Aorta (tissue), 5 donors: ENCODE data around the gene ETHE1. TPM values are rescaled to one million over a fixed set of nuclear protein-coding genes. Genes with fewer than 3 reads are reported as not detected.

Source experiments
- ATAC-seq: fragments of 200-7000 bp; cut with Tn5 transposase; one replicate; pipeline ENCODE4 v1.9.1; 2022; ENCODE audit warnings: moderate library complexity; ENCODE audit not compliant: low FRiP score
- DNase-seq, 2 donors: peaks; one replicate each; pipeline ENCODE4 v3.0.0-alpha.2; 2020
- H3K27ac ChIP-seq, 2 donors: one replicate each; pipeline ENCODE4 v1.5.1; 2013; ENCODE audit warnings: low read length in 2 of 2, mild to moderate bottlenecking in 2 of 2, moderate library complexity in 2 of 2, control low read depth in 1 of 2, inconsistent platforms in 1 of 2, low read depth in 1 of 2
- H3K27me3 ChIP-seq, 2 donors: one replicate each; pipeline ENCODE4 v1.6.1; 2013; ENCODE audit warnings: control low read depth in 1 of 2, low read length in 1 of 2, mild to moderate bottlenecking in 1 of 2, moderate library complexity in 1 of 2; ENCODE audit not compliant: insufficient read depth in 2 of 2, control insufficient read depth in 1 of 2
- H3K36me3 ChIP-seq, 2 donors: one replicate each; pipeline ENCODE4 v1.6.1; 2013; ENCODE audit warnings: control low read depth in 1 of 2, low read length in 1 of 2, mild to moderate bottlenecking in 1 of 2; ENCODE audit not compliant: insufficient read depth in 2 of 2, control insufficient read depth in 1 of 2
- H3K4me1 ChIP-seq, 2 donors: one replicate each; pipeline ENCODE4 v1.6.1; 2013; ENCODE audit warnings: low read length in 2 of 2, control low read depth in 1 of 2, mild to moderate bottlenecking in 1 of 2, moderate library complexity in 1 of 2; ENCODE audit not compliant: insufficient read depth in 2 of 2, control insufficient read depth in 1 of 2
- H3K4me3 ChIP-seq, 2 donors: one replicate each; pipeline ENCODE4 v1.5.1; 2013; ENCODE audit warnings: low read length in 2 of 2, control low read depth in 1 of 2, mild to moderate bottlenecking in 1 of 2
- H3K9me3 ChIP-seq: one replicate; pipeline ENCODE4 v1.6.1; 2013; ENCODE audit warnings: mild to moderate bottlenecking, low read length; ENCODE audit not compliant: control insufficient read depth
- WGBS, 2 donors: extraction: QIAGEN DNeasy Blood & Tissue Kit; methylation state at CpG; one replicate each; pipeline ENCODE4 v1.1.7; 2013; 5-methylcytosine and 5-hydroxymethylcytosine counted together
- intact Hi-C, 2 donors: fragments of 100-400 bp; cut with DNase I; formaldehyde crosslinking; loops; one replicate each; pipeline versions ENCODE4 v1.14.2 to v1.15.0; 2022
- polyA plus RNA-seq, 2 donors: library from polyadenylated mRNA; stranded (reverse); fragments of 200-250 nt; gene quantifications; one replicate each; pipeline ENCODE4 v1.2.3, GENCODE V29; 2013
- total RNA-seq, 2 donors: library from RNA; stranded (reverse); fragmentation: NEBNext Ultra II Directional; extraction: Animal tissue kit (Norgen Biotek cat#: 25700); gene quantifications; one replicate each; pipeline ENCODE4 v1.2.1, GENCODE V29; 2021
- donor health status: healthy with polysubstance abuse.
- donor health status: Bipolar disorder and iron deficiency.
- donor health status: DM: no; HTN: no; CAD: no.
- donor health status: DM: no; HTN: no; CAD: no.
- donor health status: DM: yes; HTN: yes; CAD: no.

ETHE1 gene
- total and polyA plus RNA-seq, 4 donors: 21.7 to 47.1 (median 37.5) TPM

DNA sequence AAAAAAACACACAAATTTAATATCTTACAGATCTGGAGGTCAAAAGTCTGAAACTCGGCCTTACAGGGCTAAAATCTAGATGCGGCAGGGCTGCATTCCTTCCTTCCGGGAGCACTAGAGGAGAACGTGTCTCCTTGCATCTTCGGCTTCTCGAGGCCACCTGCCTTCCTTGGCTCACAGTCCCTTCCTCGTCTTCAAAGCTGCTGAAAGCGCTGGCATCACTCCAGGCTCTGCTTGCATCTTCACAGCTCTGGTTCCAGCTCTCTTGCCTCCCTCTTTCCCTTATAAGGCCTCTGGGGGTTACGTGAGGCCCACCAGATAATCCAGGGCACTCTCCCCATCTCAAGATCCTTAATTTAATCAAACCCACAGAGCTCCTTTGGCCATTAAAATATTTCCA is 37.8 kb upstream of the ETHE1 start:
- no peaks in the 10 kb centered on the region for H3K36me3 ChIP-seq
- H3K4me3 ChIP-seq: no peak overlapping the region
- ATAC-seq: no peak
- WGBS, 2 donors: 75 to 80% methylated on average over 9 of the region's 9 CpGs
- H3K27me3 ChIP-seq: no peaks in the 10 kb centered on the region
- DNase-seq: no peak
- H3K9me3 ChIP-seq: no peaks in the 10 kb centered on the region
- H3K4me1 ChIP-seq: no peaks in the 10 kb centered on the region
- intact Hi-C loops: no loop called here
- H3K27ac ChIP-seq: no peak overlapping the region

DNA sequence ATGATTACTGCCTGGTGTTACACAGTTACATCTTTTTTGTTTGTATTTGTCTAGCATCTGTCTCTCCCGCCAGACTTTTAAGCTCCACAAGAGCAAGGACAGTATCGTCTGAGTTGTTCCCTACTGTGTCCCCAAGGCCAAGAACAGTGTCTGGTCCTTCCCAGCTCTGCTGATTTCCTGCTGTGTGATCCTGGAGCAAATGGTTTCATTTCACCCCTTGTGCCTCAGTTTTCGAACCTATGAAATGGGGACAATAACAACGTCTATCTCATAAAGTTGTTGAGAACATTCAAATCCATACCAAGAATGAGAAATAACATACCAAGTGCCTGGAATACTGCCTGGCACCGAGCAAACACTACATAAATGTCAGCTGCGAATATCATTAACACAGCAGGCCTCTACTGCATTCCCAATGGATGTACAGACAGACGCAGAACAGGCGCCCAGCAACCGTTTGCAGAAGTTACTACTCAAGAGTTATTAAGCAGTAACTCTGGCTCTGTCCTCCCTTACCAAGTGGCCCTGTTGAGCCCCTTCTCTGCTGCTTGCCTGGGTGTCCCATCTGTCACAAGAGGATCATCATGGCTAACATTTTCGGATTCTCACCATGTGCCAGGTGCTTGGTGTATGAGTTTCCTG is 36.9 kb upstream of the ETHE1 start:
- H3K4me1 ChIP-seq: no peaks in the 10 kb centered on the region
- H3K27ac ChIP-seq: no peak overlapping the region
- H3K9me3 ChIP-seq: no peaks in the 10 kb centered on the region
- H3K4me3 ChIP-seq: no peak overlapping the region
- 86% methylated on average over 10 of the region's 10 CpGs for WGBS, 2 donors
- ATAC-seq (no peak), DNase-seq (no peak)
- no peaks in the 10 kb centered on the region for H3K36me3 ChIP-seq
- intact Hi-C loops: no loop called here
- no peaks in the 10 kb centered on the region for H3K27me3 ChIP-seq

DNA sequence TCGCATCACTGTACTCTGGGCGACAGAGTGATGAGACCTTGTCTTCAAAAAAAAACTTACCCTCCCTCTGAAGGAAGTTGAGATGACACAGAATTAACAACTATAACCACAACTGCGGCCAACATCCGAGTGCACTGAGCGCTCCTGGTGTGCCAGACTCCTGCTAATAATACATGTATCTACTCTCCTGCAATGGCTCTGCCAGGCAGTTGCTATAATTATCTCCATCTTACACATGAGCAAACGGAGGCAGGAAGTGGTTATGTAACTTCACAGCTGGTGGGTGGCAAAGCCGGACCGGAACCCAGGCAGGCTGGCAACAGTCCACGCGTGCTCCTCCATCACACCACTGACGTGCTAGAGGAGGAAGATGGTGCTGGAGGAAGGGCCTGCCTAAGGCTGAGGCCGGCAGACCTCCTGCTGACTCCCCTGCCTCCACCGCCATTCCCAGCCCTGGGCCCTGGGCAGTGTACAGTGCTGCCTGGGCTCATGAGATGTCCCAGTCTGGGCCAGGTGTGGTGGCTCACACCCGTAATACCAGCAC is 35.8 kb upstream of the ETHE1 start:
- no peaks in the 10 kb centered on the region for H3K4me1 ChIP-seq

DNA sequence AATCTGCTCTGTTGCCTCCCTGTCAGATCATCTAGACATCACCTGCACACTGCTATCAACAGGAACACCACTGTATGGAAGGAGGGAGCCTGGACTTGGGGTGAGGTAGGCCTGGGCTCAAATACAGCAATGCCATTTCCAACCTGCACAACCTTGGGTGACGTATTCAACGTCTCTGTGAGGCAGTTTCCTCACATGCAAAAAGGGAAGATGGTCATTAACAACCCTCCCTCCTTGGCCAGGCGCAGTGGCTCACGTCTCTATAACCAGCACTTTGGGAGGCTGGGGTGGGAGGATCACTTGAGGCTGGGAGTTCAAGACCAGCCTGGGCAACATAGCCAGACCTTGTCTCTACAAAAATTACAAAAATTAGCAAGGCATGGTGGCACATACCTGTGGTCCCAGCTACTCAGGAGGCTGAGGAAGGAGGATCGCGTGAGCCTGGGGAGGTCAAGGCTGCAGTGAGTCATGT is 35.3 kb upstream of the ETHE1 start:
- intact Hi-C loops: no loop called here
- Histone ChIP-seq H3K9me3 (no peaks in the 10 kb centered on the region), H3K4me3 (no peak overlapping the region), H3K36me3 (no peaks in the 10 kb centered on the region), H3K27ac (peak overlapping the region in 1 of 2 donors; percentile 55), H3K4me1 (no peaks in the 10 kb centered on the region), H3K27me3 (no peaks in the 10 kb centered on the region)
- ATAC-seq (no peak), DNase-seq (no peak)
- WGBS, 2 donors: 90 to 97% methylated on average over 6 of the region's 6 CpGs

More for the DNA sequence above, 35.8 kb upstream of the ETHE1 start:
- Histone ChIP-seq H3K27me3 (no peaks in the 10 kb centered on the region), H3K9me3 (no peaks in the 10 kb centered on the region), H3K36me3 (no peaks in the 10 kb centered on the region), H3K27ac (peak overlapping the region in 1 of 2 donors; percentile 55), H3K4me3 (no peak overlapping the region)
- intact Hi-C loops: no loop called here
- WGBS, 2 donors: 43 to 46% methylated on average over 14 of the region's 14 CpGs
- DNase-seq: peak; percentile 90 to 95
- ATAC-seq: peak; percentile 86

DNA sequence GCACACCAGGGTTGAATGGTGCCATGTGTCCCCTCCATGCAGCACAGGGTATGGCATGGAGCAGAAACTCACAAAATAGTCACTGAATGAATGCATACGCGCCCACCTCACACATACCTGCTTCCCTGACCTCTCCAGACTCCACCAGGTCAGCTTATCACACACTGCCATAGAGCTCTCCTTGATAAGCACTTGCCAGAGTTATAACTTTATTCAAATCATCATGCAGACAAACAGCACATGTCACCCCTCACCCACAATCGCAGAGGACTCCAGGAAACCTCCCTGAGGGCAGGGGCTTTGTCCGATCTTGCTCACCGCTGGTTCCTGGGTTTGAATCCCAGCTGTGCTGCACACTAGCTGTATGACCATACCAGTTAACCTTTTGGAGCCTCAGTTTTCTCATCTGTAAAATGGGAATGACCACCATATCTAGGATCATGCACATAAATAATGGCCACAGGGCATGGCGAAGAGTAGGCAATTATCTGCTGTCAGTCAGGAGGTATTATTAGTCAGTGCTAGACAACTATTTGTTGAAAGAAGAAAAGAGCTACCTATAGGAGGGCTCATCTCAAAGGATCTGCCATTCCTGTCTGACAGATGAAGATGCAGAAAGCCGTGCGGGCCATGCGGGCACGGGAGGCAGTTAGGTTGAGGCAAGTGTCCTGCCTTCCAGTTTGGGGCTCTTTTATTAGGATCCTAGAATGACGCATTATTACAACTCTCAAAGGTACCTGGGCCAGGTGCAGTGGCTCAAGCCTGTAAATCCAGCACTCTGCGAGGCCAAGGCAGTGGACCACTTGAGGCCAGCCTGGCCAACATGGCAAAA is 34.4 kb upstream of the ETHE1 start:
- Histone ChIP-seq H3K9me3 (no peaks in the 10 kb centered on the region), H3K36me3 (no peaks in the 10 kb centered on the region), H3K27ac (no peak overlapping the region), H3K4me3 (no peak overlapping the region), H3K27me3 (no peaks in the 10 kb centered on the region), H3K4me1 (no peaks in the 10 kb centered on the region)
- no peak for ATAC-seq
- no peak for DNase-seq
- intact Hi-C loops: no loop called here
- WGBS, 2 donors: 91 to 93% methylated on average over 12 of the region's 12 CpGs

DNA sequence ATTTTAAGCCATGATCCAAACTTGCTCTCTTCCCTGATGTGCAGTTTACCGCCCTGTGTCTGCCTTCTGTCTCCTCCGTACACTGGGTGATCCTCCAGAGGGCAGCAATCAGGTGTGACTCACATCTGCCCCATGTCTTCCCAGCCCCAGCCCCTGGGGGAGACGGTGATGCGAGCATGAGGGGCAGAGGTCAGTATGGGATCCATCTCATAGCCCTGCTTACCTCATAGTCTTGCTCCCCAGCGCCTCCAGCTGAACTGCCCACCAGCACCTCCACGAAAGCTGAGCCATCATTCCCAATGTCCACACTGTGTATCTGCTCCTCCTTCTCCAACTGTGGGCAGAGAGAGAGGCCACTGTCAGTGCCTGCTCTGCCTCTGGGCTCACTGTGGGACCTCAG is 33.7 kb upstream of the ETHE1 start:
- intact Hi-C loops: no loop called here
- 87 to 88% methylated on average over 6 of the region's 6 CpGs for WGBS, 2 donors
- no peaks in the 10 kb centered on the region for H3K9me3 ChIP-seq
- DNase-seq (no peak), ATAC-seq (no peak)
- no peaks in the 10 kb centered on the region for H3K27me3 ChIP-seq
- H3K27ac ChIP-seq: no peak overlapping the region
- H3K4me3 ChIP-seq: no peak overlapping the region
- H3K4me1 ChIP-seq: no peaks in the 10 kb centered on the region
- H3K36me3 ChIP-seq: no peaks in the 10 kb centered on the region

DNA sequence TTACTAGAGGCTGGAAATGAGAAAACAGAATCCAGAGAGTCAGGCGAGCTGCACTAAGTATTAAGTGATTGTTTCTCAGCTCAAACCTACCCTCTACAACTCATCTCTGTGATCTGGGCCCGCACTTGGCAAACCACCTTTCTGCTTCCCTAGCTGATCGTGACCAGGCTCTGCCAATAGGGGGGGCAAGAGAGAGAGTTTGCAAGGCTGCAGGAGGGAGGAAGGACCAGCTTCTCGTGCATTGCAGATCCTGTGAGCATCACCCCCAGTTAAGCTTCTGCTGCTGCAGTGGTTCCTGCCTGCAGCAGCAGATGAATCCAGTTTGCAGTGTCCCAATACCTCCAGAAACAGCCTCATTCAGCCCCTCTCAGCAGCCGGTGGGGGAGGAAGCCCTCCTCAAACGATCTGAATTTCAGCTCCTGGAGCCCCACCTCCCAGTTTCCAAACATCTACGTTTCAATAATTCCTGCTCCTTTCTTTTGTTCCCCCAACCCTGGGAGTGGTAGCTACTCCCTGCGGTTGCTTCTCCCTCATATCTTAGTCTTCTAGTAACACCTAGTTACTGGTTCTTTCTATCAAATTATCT is 28.3 kb upstream of the ETHE1 start:
- WGBS, 2 donors: 34 to 38% methylated on average over 8 of the region's 8 CpGs
- ATAC-seq: no peak
- DNase-seq: peak in 1 of 2 donors; percentile 82

DNA sequence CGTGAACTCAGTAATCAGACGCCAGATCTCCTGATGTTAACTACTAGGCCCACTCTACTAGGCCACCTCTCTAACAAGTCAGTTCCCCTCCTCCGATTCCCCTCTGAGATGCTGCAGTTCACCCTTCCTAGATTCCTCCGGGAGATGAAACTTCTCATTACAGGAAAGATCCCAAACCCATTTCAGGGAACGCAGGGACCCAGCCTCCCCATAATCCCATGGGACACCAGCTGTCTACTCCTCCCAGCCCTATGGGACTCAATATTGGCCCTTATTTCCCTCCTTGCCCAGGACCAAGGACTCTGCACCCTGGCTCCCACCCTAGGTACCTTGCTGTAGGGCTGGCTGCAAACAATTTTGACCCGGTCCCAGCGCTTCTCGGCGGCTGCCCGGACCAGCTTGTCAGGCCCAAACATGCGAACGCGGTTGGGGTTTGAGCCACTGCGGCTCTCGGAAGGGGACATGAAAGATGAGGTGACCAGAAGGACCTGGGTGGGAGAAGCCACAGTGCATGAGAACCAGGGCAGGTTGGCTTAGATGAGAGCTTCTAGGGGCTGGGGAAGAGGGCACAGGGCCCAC is 27.4 kb upstream of the ETHE1 start:
- Histone ChIP-seq H3K27ac (no peak overlapping the region), H3K27me3 (no peaks in the 10 kb centered on the region), H3K4me3 (no peak overlapping the region), H3K9me3 (no peaks in the 10 kb centered on the region), H3K36me3 (peaks cover 0 to 5% of the 10 kb centered on the region in 2 donors), H3K4me1 (no peaks in the 10 kb centered on the region)
- ATAC-seq: no peak
- no peak for DNase-seq
- 93 to 95% methylated on average over 15 of the region's 15 CpGs for WGBS, 2 donors
- intact Hi-C loops: no loop called here

More for the DNA sequence above, 28.3 kb upstream of the ETHE1 start:
- Histone ChIP-seq H3K36me3 (peaks cover 0 to 5% of the 10 kb centered on the region in 2 donors), H3K27me3 (no peaks in the 10 kb centered on the region), H3K9me3 (no peaks in the 10 kb centered on the region), H3K4me3 (no peak overlapping the region), H3K4me1 (no peaks in the 10 kb centered on the region), H3K27ac (no peak overlapping the region)
- intact Hi-C loops: no loop called here
